SIG-M5 (cell line): ENCODE data around the gene PNPO.

ENCODE experiments used
- DNase-seq: peaks from one replicate; lab custom pipeline; 2025; lab: John Stamatoyannopoulos, UW

Gene PNPO

DNA sequence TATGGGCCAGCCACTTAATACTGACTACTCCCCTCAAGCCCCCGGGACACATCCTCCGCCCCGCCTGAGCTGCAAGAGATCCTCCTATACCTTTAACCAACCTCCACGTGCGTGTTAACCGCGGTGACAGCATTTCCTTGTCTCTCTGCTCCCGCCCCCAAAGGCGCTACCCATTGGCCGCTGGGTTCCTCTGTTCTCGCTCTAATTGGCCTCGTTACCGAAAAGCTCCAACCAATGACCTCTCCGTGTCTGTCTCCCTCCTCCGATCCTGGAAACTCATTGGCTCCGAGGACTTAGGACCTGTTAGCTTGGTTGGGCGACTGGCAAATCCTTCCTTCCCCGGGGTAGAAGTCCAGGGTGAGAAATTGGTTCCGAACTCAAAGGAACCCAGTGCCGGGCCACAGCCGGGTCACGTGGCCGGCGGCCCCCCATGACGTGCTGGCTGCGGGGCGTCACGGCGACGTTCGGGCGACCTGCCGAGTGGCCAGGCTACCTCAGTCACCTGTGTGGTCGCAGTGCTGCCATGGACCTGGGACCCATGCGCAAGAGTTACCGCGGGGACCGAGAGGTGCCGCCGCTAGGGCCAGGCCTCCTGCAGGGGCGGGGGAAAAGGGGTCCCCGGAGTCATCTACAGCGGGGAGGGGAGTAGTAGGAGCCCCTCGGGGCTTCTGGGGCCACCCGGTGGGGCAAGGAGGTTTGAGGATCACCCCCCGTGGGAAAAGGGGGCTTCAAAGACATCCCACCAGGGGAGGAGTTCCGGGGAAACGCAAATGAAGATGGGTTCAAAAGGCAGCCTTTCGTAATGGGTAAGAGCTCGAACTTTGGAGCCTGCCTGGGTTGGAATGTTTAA is at the start of gene PNPO:
PNPO (plus strand) TSS at position 326 of the 850 bp plus-strand sequence; CDS start at position 431, 105 bp downstream.
- peak; percentile 96 for DNase-seq

DNA sequence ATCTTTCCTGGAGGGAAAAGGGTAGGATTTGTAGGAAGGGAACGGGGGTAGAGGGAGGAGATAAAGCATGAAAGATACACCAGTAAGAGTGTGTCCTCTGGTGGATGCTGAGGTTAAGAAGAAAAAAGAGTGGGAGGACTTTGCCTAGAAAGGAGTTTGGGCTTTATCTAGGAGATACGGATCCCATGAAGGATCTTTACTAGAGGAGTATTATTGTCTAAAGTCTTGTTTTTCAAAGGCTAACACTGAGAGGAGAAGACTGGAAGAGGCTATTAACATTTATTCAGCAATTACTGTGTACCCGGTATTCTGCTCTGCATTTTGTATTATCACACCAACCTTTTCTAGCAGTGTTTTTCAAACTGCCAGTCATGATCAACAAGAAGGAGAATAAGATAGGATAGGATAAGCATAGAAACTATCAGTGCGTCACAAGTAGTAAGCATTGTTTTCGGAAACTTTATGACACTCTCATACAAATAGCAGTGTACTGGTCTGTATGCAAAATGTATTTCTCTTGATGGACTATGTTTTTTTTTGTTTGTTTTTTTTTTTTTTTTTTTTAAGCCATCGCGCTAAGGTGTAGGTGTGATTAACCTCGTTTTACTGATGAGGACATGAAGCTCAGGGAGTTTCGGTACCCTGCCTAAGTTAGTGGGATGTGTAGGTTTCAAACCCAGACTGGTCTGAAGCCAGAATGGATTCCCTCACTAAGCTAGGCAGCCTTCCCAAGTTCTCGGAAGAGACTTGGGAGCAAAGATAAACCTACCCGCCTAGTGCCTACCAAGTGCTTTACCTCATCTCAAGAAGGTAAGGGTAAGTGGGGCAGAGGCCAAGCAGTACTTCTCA is 46.6 kb upstream of the PNPO start:
- no peak for DNase-seq

DNA sequence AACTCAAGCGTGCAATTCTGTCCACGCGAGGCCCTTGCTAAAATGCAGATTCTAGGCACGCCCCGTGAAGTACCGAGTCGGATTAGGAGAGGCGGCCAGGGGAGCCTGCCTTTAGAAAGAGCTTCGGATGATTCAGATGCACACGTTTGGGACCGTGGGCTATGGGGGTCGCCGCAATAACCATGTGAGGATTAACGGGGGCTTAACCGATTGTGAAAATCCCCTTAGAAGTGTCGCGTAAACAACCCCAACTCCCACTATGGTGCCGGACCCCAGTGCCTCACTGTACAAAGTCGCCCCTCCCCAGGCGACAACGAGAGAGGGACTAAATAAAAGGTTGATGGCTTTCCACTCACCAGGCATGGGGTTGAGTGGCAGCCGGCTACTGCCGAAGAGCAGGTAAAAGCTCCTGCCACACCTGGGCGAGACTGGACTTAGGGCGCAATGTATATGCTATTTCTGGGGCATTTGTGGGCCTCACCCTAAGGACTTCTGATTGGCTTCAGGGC is 46.0 kb upstream of the PNPO start:
- DNase-seq: no peak

DNA sequence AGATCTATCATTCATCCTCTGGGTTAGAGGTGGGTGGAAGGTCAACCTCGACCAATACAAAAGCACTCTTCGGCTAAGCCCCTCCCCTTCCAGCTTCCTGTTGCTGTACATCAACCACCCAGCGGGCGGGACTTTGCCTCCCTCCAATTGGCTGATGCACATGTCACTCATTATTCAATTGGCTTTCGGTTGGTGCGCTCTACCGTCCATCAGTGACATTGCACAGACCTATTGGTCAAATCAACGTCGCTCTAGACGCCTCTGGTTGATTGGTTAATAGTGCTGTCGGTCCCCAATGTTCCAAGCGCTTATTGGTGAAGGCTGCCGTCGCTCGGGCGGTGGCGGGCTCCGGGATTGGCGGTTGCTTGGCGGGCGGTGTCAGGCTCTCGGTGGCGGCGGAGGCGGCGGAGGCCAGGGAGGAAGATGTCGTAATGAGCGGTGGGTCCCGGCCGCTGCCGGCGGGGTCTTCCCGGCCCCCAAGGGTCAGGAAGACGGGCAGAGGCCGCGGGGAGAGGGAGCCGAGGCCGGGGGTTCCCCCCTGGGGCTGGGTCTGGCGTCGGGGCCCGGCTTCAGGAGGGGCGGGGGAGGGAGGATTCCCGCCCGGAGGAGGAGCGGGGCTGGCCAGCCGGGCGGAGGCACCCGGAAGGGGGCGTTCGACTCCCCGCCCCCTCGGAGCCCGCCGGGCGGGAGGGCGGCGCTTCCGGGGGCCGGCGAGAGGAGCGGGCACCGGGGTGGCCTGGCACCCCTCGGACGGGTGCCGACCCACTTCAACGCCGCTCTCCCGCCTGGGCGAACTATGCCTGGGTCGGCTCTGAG is 45.3 kb upstream of the PNPO start, which contains the start of gene SP2:
SP2 (plus strand) TSS at position 381 of the 816 bp plus-strand sequence; CDS start at position 432, 51 bp downstream.
- DNase-seq: peak; percentile 99

DNA sequence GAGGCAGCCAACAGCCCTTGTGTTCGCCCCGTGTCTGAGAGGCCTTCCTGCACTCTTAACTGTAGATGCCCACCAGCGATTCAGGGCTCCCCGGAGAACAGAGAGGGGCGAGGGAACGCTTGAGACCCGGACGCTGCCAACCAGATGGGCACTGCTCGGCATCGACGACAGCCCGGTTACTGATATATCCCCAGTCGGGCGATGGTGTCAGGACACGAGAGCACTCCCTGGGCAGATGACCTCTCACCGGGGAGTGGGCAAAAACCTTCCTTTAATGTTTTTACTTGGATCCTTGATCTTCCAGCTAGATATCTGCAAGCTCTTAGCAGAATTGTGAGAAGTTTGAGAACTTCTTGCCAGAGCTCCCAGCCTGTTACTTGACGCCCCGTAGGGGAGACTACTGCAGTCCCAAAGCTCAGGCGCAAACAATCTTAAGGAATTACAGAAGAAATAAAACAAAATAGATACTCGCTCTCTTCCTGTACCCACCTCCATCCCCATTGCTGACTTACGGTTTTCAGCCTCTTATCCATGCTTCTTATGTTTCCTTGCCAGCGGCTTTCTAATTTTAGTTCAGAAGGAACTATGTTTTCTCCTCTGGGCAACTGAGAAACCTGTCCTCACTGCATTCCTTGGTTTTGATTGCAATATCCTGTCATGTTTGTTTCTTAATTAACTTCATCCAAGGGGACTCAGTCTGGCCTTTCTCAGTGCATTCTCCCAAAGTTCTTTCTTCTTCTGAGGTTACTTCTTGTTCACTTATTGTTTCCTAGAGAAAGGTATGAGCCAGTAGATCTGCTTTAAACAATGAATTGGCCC is 44.5 kb upstream of the PNPO start:
- DNase-seq: no peak

DNA sequence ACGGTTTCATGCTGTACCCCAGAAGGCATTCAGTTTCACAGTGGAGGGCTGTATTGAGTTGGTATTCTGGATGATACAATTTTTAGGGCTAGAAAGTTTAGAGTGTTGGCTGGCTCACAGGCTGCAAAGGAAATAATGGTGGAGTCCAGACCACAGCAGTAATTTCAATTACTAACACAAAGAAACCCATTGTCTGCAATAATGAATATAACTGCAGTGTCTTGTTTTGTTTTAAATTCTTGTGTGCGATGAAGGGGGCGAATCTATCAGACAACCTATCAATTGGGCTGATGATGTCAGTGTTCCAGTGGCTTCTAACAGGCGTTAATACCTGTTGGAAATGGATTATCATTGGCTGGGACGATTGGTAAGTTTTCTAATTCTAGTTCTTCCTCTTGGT is 43.8 kb upstream of the PNPO start:
- no peak for DNase-seq

DNA sequence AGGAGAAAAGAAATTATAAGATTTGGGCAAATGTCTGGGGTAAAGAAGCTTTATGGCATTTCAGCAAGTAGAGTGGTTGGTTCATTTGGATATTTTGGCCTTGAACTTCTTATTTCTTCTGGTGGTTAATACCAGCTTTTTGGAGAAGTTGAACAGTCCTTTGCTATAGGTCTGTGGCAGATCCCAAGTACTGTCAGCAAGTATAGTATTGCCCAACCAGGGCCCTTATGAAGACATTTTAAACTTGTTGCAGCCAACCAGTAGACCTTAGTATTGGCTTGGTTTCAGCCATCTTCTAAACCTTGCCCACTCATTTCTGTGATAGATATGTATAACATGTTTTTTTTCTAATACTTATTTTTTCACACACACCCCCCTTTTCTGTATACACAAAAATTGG is 43.1 kb upstream of the PNPO start:
- DNase-seq: peak; percentile 36

DNA sequence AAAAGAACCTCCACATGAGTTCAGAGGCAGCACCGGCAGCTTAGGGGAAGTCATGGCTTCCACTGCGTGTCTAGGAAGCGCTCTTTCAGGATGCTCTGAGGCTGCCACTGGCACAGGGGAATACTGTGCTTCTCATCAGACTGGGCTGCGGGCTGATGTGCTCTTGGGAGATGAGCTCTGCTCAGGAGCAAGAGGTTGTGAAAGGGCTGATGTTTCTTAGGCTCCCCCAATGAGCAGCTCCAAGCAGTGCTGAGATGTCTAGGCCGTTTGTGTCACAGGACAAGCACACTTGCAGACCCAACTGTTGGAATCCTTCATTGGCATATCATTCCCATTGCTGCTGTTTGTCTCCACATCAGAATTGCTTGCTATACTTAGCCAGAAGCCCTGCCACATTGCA is 41.7 kb upstream of the PNPO start:
- no peak for DNase-seq

DNA sequence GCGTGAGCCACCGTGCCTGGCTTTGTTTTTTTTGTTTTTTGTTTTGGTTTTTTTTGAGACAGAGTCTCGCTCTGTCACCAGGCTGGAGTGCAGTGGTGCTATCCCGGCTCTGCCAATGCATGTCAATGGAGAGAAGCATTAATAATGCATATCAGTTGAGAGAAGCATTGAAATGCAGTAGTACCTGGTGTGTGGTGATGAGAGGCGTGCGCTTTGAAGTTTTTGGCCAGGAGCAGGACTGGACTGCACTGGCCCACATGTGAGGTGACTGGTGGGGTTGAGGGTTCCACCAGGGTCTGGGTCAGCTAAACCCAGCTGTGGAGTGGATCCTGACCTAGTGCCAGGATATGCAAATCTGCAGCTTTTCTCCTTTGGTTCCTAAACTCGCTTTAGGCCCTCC is 39.9 kb upstream of the PNPO start:
- no peak for DNase-seq

DNA sequence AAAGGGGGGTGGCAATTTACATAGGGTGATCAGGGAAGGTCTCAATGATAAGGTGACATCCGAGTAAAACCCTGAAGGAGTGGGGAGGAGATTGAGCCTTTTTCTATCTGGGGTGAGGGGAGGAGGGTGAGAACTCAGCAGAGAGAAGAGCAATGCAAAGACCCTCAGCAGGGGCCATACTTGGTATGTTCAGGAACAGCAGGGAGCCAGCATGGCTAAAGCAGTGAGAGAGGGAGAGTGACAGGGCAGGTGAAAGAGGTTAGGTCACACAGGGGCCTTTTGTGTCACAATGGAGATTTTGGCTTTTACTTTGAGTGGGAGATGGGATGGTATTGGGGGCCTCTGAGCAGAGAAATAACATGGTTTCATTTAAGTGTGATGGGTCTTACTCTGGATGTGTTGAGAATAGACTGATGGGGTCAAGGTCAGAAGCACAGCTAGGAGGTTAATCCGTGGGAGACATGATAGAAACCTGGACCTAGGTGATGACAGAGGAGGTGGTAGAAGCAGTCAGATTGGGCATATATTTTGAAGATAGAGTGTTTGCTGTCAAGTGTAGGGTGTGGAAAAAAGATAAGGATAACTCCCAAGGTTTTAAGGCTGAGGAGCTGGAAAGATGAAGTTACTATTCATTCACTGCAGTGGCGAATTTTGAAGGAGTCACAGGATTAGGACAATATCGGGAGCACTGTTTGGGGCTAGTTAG is 39.2 kb upstream of the PNPO start:
- no peak for DNase-seq

DNA sequence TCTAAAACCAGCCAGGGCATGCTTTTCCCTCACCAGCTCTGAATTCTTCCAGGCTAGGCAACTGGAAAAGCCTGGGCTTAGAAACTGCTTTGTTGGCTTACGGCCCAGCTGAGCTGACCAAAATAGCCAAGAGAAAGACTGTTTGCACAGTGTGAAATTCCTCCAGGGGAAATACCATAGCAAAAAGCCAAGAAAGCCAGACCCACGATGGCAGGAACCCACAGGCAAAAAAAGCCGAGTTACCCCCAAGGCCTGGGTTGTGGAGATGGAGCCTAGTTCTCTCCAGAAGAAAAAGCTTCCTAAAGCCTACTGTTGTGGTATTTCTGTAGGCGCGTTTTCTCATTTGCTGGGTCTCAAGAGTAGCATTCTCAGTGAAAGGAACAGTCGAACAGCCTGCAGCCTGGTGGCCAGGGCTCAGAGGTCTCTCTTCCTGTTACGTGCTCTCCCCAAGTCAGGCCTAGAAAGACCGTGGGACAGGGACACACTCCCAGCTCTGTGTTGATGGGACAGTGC is 36.1 kb upstream of the PNPO start:
- no peak for DNase-seq

DNA sequence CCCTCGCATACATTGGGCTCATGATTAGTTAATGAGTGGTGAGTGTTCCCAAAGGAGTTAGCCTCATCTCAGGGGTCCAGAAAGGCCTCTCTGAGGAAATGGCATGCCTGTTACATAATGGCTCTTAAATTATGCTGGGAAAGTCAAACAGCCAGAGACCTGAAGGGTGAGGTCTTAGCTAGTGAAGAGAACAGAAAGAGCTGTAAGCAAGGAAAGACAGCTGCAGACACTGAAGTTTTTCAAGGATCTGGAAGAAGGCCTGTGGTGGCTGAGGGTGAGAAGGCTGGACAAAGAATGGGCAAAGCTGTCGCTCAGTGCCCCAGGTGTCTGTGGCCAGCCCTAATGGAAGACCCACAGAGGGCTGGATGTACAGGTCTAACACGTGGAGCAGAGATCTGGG is 34.9 kb upstream of the PNPO start:
- DNase-seq: no peak

DNA sequence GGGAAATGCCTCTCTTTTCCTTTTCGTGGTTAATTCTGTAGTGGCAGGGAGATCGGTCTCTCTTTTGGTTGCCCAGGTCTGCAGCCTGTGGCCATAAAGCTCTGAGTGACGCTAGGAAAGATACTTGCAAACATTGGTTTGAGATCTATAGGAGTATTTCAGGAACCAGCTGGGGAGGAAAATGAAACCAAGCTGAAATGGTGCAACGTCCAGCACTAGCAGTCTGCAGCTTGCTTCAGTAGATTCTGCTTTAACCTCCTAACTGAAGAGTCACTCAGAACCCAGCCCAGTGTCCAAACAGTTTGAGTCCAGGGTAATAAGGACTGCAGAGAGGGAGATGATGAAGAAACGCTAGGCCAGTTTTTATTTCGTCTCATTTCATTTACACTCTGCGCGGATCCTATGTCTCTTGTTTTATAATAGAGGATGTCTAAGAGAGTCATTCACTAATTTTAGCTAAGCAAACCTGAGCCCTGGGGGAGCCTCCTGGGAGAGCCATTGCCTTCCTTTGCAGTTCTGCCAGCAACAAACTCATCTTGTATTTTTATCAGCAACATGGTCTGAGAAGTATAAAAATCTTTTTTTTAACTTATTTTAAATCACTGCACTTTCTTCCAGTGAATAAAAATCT is 33.3 kb upstream of the PNPO start:
- no peak for DNase-seq

DNA sequence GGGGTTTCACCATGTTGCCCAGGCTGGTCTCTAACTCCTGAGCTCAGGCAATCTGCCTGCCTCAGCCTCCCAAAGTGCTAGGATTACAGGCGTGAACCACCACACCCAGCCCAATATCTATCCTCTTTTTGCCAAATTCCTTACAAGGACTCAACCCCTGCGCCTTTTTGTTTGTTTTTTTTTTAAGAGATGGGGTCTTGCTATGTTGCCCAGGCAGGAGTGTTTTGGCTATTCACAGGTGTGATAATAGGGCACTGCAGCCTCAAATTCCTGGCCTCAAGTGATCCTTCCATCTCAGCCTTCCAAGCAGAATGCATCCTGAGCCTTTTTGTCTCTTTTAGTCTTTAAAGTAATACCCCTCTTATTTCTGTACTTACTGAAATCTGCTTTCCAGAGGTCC is 28.3 kb upstream of the PNPO start:
- DNase-seq: no peak

DNA sequence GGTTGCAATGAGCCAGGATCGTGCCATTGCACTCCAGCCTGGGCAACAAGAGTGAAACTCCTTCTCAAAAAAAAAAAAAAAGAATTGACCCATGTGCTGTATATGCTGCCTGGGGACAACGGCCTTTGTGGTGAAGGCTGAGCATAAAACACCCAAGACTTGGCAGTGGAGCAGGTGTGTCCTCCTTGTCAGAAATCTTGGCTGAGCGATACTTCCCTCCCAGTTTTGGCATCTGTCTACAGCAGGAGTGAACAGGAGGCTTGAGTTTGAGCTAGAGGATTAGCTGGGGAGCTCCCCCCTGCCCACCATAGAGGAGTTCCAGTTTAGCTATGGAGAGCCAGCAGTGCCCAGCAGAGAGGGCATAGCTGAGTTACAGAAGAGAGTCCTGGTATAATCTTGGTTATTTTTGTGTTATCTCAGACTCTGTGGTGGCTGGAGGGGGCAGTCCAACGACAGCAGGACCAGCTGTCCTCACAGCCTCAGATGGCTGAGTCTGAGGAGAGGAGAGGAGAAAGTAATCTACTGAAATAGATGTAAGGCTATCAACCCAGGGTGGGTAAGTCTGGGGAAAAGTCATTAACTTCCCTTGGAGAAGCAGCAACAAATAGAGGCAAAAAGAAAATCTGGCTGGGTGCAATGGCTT is 26.9 kb upstream of the PNPO start:
- no peak for DNase-seq

DNA sequence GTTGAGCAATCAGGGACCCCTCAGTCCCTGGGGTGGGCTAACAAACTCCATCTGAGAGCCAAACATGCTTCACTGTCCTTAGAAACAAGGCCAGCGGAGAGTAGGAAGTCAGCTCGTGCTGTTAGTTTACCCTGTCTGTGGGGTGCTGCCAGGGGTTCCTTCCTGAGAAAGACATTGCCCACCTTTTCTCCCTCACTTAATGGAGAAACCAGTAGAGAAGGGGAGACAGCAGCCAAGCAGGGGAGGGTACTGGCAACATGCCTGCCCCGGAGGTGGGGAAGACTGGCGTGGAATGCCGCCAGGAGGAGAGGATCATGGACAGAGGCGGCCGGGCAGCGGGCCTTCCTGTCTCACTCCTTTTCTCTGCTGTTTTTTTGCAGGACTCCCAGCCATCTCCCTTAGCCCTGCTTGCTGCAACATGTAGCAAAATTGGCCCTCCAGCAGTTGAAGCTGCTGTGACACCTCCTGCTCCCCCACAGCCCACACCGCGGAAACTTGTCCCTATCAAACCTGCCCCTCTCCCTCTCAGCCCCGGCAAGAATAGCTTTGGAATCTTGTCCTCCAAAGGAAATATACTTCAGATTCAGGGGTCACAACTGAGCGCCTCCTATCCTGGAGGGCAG is 25.5 kb upstream of the PNPO start:
- no peak for DNase-seq

DNA sequence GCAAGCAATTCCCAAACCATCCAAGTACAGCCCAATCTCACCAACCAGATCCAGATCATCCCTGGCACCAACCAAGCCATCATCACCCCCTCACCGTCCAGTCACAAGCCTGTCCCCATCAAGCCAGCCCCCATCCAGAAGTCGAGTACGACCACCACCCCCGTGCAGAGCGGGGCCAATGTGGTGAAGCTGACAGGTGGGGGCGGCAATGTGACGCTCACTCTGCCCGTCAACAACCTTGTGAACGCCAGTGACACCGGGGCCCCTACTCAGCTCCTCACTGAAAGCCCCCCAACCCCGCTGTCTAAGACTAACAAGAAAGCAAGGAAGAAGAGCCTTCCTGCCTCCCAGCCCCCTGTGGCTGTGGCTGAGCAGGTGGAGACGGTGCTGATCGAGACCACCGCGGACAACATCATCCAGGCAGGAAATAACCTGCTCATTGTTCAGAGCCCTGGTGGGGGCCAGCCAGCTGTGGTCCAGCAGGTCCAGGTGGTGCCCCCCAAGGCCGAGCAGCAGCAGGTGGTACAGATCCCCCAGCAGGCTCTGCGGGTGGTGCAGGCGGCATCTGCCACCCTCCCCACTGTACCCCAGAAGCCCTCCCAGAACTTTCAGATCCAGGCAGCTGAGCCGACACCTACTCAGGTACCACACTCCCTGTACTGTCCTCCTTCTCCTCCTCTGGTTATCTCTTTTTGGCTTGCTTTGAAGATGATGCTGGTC is 24.7 kb upstream of the PNPO start:
- DNase-seq: no peak

DNA sequence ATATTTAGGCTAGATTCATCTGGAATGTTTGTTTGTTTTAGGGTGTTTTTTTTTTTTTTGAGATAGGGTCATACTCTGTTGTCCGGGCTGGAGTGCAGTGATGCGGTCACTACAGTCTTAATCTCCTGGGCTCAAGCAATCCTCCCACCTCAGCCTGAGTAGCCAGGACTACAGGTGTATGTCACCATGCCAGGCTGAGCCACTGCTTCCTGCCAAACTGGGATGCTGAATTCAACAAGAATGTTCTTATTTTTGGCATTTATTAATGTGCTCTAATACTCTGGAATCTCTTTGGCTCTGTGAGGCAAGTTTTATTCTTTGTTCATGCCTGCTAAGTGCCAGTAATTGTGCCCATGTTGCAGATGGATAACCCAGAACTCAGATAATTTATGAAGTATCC is 23.8 kb upstream of the PNPO start:
- DNase-seq: no peak
